Hepatocyte (in vitro differentiated cells): ENCODE results near the gene ZCCHC7. TPM values are rescaled to one million over a fixed set of nuclear protein-coding genes. Genes with fewer than 3 reads are reported as not detected.
"Not testable (repeated sequence)": the region's sequence is repeated elsewhere in the genome, so short reads cannot be mapped to it uniquely, and the experiment has no call there.

Experiments
- DNase-seq: peaks from one replicate; pipeline ENCODE4 v3.0.0-alpha.2; 2016; ENCODE audit warnings: low spot score
- H2AFZ ChIP-seq: fragments of 200-600 bp; sonication (generic); 2 replicates; pipeline ENCODE4 v1.6.0; 2016; ENCODE audit warnings: antibody characterized with exemption, mild to moderate bottlenecking
- H3K27ac ChIP-seq: fragments of 200-600 bp; sonication (generic); 2 replicates; pipeline ENCODE4 v1.5.1; 2016; ENCODE audit warnings: mild to moderate bottlenecking
- H3K27me3 ChIP-seq: fragments of 200-600 bp; sonication (generic); 2 replicates; pipeline ENCODE4 v1.6.1; 2016
- H3K36me3 ChIP-seq: fragments of 200-600 bp; sonication (generic); replicated peaks from 2 replicates; pipeline ENCODE4 v1.5.1; 2016; ENCODE audit warnings: low read depth; ENCODE audit not compliant: insufficient read depth
- H3K4me1 ChIP-seq: fragments of 200-600 bp; sonication (generic); 2 replicates; pipeline ENCODE4 v1.5.1; 2016; ENCODE audit warnings: mild to moderate bottlenecking, moderate library complexity; ENCODE audit not compliant: insufficient read depth
- H3K4me2 ChIP-seq: fragments of 200-600 bp; sonication (generic); 2 replicates; pipeline ENCODE4 v1.6.0; 2016
- H3K4me3 ChIP-seq: fragments of 200-600 bp; sonication (generic); 2 replicates; pipeline ENCODE4 v1.5.1; 2016; ENCODE audit warnings: mild to moderate bottlenecking
- H3K79me2 ChIP-seq: fragments of 200-600 bp; sonication (generic); 2 replicates; pipeline ENCODE4 v1.6.0; 2017; ENCODE audit warnings: mild to moderate bottlenecking
- H3K9me2 ChIP-seq: fragments of 200-600 bp; sonication (generic); replicated peaks from 2 replicates; pipeline ENCODE4 v1.6.0; 2017; ENCODE audit warnings: mild to moderate bottlenecking; ENCODE audit not compliant: insufficient read depth
- H3K9me3 ChIP-seq: fragments of 200-600 bp; sonication (generic); 2 replicates; pipeline ENCODE4 v1.5.1; 2016; ENCODE audit warnings: low read depth, mild to moderate bottlenecking
- H4K20me1 ChIP-seq: fragments of 200-600 bp; sonication (generic); 2 replicates; pipeline ENCODE4 v1.6.0; 2016; ENCODE audit warnings: mild to moderate bottlenecking; ENCODE audit not compliant: insufficient read depth, poor library complexity, severe bottlenecking
- EZH2 ChIP-seq: fragments of 200-600 bp; sonication (generic); IDR thresholded peaks from 2 replicates; pipeline ENCODE4 v1.6.1; 2016; ENCODE audit warnings: antibody characterized with exemption, mild to moderate bottlenecking, borderline replicate concordance
- EZH2phosphoT487 ChIP-seq: fragments of 200-600 bp; sonication (generic); IDR thresholded peaks from one replicate; pipeline ENCODE4 v1.6.1; 2018; ENCODE audit warnings: antibody characterized with exemption, mild to moderate bottlenecking, low read depth, moderate library complexity; ENCODE audit not compliant: unreplicated experiment, severe bottlenecking
- WGBS: methylation state at CpG from one replicate; pipeline ENCODE4 v1.1.6; 2016; ENCODE audit warnings: low lambda C conversion rate; ENCODE audit errors: missing lambda C conversion rate; 5-methylcytosine and 5-hydroxymethylcytosine counted together
- polyA plus RNA-seq: library from polyadenylated mRNA; unstranded; fragments of >200 nt; fragmentation: Nextera tagmentation; extraction: Ambion mirVana; gene quantifications from 2 replicates; pipeline ENCODE4 v1.2.1, GENCODE V29; 2016
- total RNA-seq: library from RNA; depleted of rRNA; stranded (reverse); fragments of >200 nt; gene quantifications from 2 replicates; pipeline ENCODE4 v1.2.3, GENCODE V29; 2014
- TF ChIP-seq, protein P1 (sequence below): fragments of 200-600 bp; sonication (generic); IDR thresholded peaks from 2 replicates; pipeline ENCODE4 v1.5.1; 2016; ENCODE audit warnings: antibody characterized with exemption, mild to moderate bottlenecking; ENCODE audit not compliant: poor library complexity

Gene ZCCHC7
- total and polyA plus RNA-seq, 2 experiments from 2014 or later: 12.3 to 14.6 TPM

DNA sequence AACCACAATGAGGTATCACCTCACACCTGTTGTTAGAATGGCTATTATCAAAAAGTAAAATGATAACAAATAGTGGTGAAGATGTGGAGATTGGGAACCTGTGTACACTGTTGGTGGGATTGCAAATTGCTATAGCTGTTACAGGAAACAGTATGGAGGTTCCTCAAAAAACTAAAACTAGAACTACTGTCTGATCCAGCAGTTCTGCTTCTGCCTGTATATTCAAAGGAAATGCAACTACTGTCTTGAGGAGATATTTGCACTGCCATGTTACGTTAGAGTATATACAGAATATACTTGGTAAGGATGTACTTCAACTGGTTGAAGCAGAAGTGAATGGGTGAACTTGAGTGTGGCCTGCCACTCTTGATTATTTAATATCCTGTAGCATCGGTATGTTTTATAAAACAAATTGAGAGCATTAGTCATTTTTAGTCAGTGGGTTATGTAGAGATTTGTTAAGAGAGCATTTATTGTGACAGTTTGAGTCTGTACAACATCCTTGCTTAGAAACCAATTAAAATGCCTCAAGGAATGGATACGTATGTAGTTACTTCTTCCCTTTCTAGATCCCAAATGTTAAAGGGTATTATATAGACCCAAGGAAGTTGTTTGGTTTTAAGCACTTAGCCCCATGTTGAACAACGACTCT lies 37.5 kb downstream of the ZCCHC7 start:
- H3K4me2 ChIP-seq: no peak overlapping the region
- no peaks in the 10 kb centered on the region for H3K36me3 ChIP-seq
- no peaks in the 10 kb centered on the region for H3K79me2 ChIP-seq
- 82% methylated on average over 4 of the region's 4 CpGs for WGBS
- H3K9me2 ChIP-seq: no peaks in the 10 kb centered on the region
- no peak overlapping the region for H2AFZ ChIP-seq
- H3K4me1 ChIP-seq: no peaks in the 10 kb centered on the region
- no peak overlapping the region for H3K27ac ChIP-seq
- H3K27me3 ChIP-seq: no peaks in the 10 kb centered on the region
- no peak for DNase-seq
- H3K9me3 ChIP-seq: no peaks in the 10 kb centered on the region
- TF ChIP-seq EZH2phosphoT487 (no peak), EZH2 (no peak)
- H3K4me3 ChIP-seq: no peak overlapping the region
- peaks cover 4% of the 10 kb centered on the region for H4K20me1 ChIP-seq

DNA sequence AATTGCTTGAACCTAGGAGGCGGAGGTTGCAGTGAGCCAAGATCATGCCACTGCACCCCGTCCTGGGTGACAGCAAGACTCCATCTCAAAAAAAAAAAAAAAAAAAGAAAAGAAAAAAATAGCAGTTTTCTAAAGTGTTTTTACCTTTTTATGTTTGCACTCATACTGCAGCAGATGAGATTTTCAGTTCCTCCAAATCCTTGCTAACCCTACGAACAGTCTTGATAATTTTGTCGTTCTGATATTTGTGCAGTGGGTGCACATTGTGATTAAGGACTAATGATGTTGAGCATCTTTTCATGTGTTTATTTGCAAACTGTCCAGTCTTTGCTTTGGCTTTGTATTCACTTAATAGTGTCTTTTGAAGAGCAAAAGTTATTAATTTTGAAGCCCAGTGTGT lies 42.9 kb downstream of the ZCCHC7 start:
- no peaks in the 10 kb centered on the region for H4K20me1 ChIP-seq
- 98% methylated on average over 4 of the region's 4 CpGs for WGBS

DNA sequence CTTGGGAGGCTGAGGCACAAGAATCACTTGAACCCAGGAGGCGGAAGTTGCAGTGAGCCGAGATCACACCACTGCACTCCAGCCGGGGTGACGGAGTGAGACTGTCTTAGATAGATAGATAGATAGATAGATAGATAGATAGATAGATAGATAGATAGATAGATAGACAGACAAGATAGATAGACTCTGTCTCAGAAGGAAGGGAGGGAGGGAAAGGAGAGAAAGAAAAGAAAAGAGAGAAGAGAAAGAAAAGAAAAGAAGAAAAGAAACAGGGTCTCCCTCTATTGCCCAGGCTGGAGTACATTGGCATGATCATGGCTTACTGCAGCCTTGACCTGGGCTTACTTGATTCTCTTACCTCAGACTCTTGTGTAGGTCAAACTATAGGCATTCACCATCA lies 44.0 kb downstream of the ZCCHC7 start:
- DNase-seq, H2AFZ ChIP-seq, H3K4me1 ChIP-seq, H3K27ac ChIP-seq, H4K20me1 ChIP-seq, H3K4me2 ChIP-seq, H3K27me3 ChIP-seq, H3K4me3 ChIP-seq, H3K9me3 ChIP-seq, H3K79me2 ChIP-seq, H3K36me3 ChIP-seq, H3K9me2 ChIP-seq: not testable (repeated sequence)
- WGBS: 98% methylated on average over 4 of the region's 4 CpGs

More for the DNA sequence above, 42.9 kb downstream of the ZCCHC7 start:
- Histone ChIP-seq H3K9me3 (no peaks in the 10 kb centered on the region), H3K79me2 (no peaks in the 10 kb centered on the region), H3K27ac (no peak overlapping the region), H3K9me2 (no peaks in the 10 kb centered on the region), H3K4me1 (no peaks in the 10 kb centered on the region), H3K27me3 (no peaks in the 10 kb centered on the region), H3K36me3 (no peaks in the 10 kb centered on the region), H3K4me3 (no peak overlapping the region), H3K4me2 (no peak overlapping the region), H2AFZ (no peak overlapping the region)
- no peak for TF ChIP-seq EZH2phosphoT487
- TF ChIP-seq EZH2: no peak
- TF ChIP-seq, protein P1, sequence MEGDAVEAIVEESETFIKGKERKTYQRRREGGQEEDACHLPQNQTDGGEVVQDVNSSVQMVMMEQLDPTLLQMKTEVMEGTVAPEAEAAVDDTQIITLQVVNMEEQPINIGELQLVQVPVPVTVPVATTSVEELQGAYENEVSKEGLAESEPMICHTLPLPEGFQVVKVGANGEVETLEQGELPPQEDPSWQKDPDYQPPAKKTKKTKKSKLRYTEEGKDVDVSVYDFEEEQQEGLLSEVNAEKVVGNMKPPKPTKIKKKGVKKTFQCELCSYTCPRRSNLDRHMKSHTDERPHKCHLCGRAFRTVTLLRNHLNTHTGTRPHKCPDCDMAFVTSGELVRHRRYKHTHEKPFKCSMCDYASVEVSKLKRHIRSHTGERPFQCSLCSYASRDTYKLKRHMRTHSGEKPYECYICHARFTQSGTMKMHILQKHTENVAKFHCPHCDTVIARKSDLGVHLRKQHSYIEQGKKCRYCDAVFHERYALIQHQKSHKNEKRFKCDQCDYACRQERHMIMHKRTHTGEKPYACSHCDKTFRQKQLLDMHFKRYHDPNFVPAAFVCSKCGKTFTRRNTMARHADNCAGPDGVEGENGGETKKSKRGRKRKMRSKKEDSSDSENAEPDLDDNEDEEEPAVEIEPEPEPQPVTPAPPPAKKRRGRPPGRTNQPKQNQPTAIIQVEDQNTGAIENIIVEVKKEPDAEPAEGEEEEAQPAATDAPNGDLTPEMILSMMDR: no peak
- no peak for DNase-seq

GRCh38 chr9:37165644-37166043 lies 45.3 kb downstream of the ZCCHC7 start:
- H3K36me3 ChIP-seq: no peaks in the 10 kb centered on the region
- no peaks in the 10 kb centered on the region for H3K4me1 ChIP-seq
- H3K4me3 ChIP-seq: no peak overlapping the region
- H2AFZ ChIP-seq: no peak overlapping the region
- H3K9me3 ChIP-seq: no peaks in the 10 kb centered on the region
- no peak overlapping the region for H3K27ac ChIP-seq
- H3K4me2 ChIP-seq: no peak overlapping the region
- WGBS: 100% methylated on average over 1 of the region's 1 CpG
- no peaks in the 10 kb centered on the region for H3K9me2 ChIP-seq
- H3K79me2 ChIP-seq: no peaks in the 10 kb centered on the region
- no peaks in the 10 kb centered on the region for H4K20me1 ChIP-seq
- no peak for DNase-seq
- TF ChIP-seq EZH2phosphoT487 (no peak), EZH2 (no peak)
- TF ChIP-seq, protein P1: no peak
- H3K27me3 ChIP-seq: no peaks in the 10 kb centered on the region
